Heart left ventricle (tissue), 13 donors: ENCODE results near the gene GIMAP5.

ENCODE experiments used
- CTCF ChIP-seq, 12 donors: fragments of 200-600 bp; sonication (generic) in 4 of 12; IDR thresholded peaks; one replicate each; pipeline versions ENCODE4 v1.5.0 to v1.8.0; 2018 to 2022; ENCODE audit warnings: antibody characterized with exemption in 12 of 12, mild to moderate bottlenecking in 5 of 12
- POLR2A ChIP-seq, 2 donors: fragments of 450-650 bp; IDR thresholded peaks; one replicate each; pipeline ENCODE4 v1.6.1; 2017; ENCODE audit warnings: antibody characterized with exemption in 2 of 2, mild to moderate bottlenecking in 2 of 2, moderate library complexity in 2 of 2
- donor health status: ischemic (EF 13 %, LVEDD 7.1; RV severe dilation, severe dysfunction).
- donor health status: DM: no; HTN: yes; CAD: no.
- donor health status: DM: no; HTN: no; CAD: no.
- donor health status: ischemic (EF 25% LVEDD 6.9; RV normal size, moderate dysfunction).
- donor health status: ischemic (EF 25% LVEDD 5.7; RV mildly dilated, moderate dysfunction).
- donor health status: ischemic (EF 35%, LVEDD 5.7; RV mildly dilated, moderate dysfunction).
- donor health status: nonischemic (EF 11% LVEDD 7.7; RV severe dilation, severe dysfunction).
- donor health status: DM: yes; HTN: yes; CAD: no.
- donor health status: PGD.
- donor health status: ischemic (EF 29% LVEDD 5.4; RV normal size, mild dysfunction).
- donor health status: nonischemic (EF 23%, LVEDD 6.1; RV moderate dilation, normal function).

- TF ChIP-seq CTCF (IDR thresholded peaks at IDR 0.05) (no peak), POLR2A (IDR thresholded peaks at IDR 0.05) (no peak)
These were observed 47.0 kb downstream of the GIMAP5 start for GRCh38 chr7:150784120-150784736.
